ENCODE measurements around the gene KLRG1.

KLRG1 gene

DNA sequence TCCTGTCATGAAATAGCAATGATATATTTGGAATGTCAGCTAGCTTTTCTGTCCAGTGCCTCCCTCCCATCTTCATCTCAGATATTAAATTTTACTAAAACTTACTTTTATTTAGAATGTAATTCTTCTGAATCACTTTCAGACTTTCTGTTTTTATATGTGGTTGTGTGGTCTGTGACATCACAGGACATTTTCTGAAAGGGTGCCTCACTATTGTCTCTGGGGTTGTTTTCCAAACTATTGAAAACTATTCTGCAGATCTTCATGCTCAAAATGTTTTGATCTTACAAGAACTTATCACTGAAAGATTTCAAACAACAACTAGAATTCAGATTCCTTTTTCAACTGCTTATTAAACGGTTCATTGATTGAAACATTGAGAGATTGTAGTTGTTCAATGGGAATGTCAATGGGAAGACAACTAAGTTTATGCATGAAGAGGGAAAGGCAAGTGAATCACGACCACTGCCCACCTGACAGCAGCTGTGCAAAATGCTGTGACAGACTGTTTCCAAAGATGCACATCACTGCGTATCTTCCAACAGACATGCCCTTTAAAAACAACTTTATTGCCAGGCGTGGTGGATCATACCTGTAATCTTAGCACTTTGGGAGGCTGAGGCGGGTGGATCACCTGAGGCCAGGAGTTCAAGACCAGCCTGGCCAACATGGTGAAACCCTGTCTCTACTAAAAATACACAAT lies 51.3 kb downstream of the KLRG1 start:
- DNase-seq (ENCODE audit: low read depth in 2 of 3, low spot score in 1 of 3) = no peak

DNA sequence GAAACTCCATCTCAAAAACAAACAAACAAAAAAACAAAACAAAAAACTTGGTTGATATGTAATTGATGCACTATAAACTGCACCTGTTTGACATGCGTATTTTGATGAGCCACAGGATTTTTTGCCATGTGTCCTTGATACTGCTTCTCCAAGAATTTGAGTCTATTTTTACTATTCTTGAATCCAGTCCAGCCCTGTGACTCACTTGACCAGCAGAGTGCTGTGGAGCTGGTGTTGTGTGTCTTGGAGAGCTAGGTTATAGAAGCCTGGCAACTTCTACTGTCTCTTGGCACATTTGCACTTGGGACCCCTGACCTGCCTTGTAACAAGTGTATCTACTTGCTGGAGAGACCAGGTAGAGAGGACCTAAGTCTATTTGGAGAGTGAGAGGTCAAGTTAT lies 52.0 kb downstream of the KLRG1 start:
- DNase-seq (ENCODE audit: low read depth in 2 of 3, low spot score in 1 of 3) = no peak

DNA sequence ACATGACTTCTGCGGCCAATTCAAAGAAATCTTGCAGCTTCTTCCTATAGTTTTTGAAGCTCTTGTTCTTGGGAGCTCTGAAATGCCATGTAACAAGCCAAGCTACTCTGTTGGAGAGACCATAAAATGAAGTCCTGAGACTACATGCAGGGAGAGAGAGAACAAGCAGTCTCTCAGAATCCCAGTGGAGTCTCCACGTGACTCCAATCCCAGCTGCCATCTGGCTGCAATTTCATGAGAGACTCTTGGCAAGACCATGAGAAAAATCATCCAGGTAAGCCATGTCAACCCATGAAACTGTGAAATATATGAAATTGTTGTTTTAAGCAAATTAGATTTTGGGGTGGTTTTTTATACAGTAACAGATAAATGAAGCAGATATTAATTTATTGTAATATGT lies 54.4 kb downstream of the KLRG1 start:
- no peak for DNase-seq (ENCODE audit: low read depth in 2 of 3, low spot score in 1 of 3)

DNA sequence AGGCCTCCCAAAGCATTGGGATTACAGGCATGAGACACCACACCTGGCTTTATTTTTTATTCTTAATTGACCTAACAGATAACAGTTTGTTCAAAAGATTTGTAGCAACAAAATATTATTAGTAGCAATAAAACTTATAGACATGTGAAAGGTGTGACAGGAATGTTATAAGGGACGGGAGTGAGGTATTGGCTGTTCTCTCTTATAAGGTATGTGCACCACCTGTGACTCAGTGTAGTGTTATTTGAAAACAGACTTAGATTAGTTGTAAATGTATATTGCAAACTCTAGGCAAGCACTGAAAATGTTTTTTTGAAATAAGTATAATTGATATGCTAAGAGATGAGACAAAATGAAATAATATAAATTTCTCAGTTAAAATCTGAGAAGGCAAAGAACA lies 57.8 kb downstream of the KLRG1 start:
- no peak for DNase-seq (ENCODE audit: low read depth in 2 of 3, low spot score in 1 of 3)

DNA sequence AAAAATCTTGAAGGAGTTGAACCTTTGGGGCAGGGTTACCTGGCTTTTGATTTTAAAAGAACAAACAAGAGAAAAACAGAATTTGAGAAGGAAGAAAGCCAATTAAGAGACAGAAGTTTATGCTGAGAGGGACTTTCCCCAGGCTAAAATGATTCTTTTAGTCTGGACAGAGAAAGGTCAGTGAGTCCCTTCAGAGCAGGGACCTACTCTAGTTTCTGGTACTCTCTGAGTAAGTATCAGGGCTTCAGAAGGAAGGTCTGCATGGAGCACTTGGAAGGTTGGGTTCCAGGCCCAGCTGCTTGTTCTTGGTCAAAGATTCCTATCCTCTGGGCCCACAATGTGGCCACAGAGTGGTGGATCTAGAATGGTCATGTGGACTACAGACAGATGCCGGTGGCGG lies 59.6 kb downstream of the KLRG1 start:
- no peak for DNase-seq (ENCODE audit: low read depth in 2 of 3, low spot score in 1 of 3)

DNA sequence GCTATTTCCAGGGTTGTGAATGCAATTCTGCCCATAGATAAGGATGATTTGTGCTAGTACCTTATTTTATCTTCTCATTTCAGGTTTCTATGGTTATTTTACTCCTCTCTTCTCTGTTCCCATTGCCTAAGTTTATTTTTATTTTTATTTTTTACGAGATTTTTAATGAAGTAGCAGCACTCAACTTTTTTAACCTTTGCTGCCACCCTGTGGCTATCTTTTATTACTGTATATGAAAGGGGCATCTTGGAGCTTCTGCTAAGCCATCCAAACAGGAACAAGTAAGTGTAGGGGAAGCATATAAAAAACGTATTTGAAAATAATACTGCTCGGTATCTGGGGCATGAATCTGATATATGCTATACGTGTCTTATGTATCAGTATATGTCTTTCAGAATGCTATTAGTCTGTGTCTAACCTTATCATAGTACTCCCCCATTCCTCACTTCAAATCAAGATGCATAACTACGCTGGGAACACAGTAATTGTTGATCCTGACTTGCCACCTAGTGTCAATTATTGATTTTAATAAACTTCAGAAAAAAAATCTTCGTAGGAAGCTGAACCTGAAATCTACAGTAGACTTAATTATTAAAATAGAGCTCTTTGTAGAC lies 60.3 kb downstream of the KLRG1 start:
- DNase-seq (ENCODE audit: low read depth in 2 of 3, low spot score in 1 of 3) = peak in 1 of 3 donors; percentile 41

DNA sequence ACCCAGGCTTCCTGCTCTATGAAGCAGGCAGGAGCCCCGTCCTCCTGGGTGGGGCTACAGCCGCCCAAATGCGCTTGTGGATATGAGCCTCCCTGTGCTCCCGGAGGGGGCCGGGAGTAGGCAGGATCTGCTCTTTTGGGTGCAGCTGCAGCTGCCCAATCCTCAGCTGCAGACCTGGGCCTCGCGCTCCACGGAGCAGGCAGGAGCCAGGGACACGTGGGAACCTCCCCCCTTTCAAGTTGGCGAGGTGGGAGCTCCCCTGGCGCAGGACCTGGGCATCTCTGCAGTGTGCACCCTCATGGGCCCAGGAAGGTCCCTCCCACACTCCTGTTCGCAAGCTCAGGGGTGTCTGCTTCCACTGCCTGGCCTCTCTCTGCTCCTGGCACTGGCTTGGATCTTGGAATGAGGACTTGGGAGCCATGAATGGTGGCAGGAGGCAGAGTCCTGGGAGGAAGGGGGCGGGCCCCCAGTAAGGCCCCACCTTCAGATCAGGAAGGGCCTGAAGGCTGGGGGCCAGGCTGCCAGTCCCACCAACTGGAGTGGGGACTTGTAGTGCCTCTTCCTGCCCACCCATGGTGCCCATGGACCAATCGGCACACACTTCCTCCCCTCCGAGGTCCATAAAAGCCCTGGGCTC lies 61.3 kb downstream of the KLRG1 start:
- DNase-seq (ENCODE audit: low read depth in 2 of 3, low spot score in 1 of 3) = no peak

DNA sequence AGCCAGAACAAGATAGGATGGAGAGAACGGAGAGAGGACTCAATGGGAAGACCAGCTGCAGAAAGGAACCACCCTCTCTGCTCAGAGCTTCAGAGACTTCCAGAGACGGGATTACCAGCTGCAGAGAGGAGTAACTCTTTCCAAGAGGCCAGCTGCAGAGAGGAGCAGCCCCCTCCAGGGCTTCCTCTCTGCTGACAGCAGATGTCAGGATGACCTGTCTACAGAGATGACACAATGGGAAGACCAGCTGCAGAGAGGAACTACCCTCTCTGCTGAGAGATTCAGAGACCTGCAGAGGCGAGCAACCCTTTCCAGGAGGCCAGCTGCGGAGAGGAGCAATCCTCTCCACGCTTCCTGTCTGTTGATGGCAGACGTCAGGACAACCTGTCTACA lies 61.8 kb downstream of the KLRG1 start:
- DNase-seq (ENCODE audit: low read depth in 2 of 3, low spot score in 1 of 3) = no peak

DNA sequence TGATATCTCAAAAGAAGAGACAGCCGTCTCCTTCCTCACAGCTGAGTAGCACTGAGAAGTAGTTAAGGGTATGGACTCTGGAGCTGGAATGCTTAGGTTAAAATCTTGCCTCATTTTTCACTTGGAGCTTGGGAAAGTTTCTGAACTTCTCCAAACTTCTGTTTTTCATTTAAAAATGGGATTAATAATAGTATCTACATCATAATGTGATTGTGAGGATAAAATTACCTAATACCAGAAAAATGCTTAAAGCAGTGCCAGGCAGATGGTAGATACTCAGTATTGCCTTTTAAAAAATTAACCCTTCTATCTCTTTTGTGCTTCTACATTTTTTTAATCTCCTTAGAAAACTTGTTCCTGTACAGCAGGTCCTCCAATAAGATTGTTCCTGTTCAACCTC lies 63.3 kb downstream of the KLRG1 start:
- DNase-seq (ENCODE audit: low read depth in 2 of 3, low spot score in 1 of 3) = no peak
